GM21447 (cell line): ENCODE results near the gene NECAB2.

ENCODE experiments used
- ATAC-seq: cut with Tn5 transposase; IDR thresholded peaks from one replicate; pipeline ENCODE4 v1.9.1; 2021; ENCODE audit not compliant: unreplicated experiment

NECAB2 gene

DNA sequence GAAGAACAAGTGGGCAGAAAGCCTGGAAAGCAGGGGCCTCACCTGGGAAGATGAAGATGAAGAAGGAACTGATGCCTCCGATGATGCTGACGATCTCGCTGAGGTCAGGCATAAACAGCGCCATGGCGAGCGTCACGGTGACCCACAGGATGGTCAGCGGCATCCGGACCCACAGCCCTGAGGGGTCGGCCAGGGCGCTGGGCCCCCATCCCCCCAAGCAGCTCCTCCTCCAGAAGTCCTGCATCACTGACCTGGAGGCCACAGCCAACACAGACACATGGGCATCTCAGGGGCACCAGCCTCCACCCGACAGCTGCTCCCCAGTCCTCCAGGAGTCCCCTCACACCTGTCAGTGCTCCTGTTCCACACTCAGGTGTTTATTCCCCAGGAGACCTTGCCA, 48.4 kb downstream of the NECAB2 start:
- no peak for ATAC-seq

DNA sequence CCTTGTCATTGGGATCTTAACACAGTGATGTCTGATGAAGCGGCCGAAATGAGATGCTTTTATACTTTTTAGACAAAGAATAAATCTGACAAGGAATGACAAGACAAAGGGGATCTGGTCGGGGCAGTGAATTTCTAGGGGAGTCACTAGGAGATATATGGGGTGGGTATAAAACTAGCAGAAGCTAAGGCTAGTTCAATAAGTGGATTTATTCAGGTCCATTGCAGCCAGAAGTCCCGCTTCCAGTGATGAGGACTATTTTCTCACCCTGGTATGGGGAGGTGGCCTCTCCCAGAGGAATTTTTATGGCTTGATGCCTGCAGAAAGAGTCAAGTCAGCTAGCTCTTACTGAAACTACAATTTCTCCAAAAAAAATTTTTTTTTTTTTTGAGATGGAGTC, 50.7 kb downstream of the NECAB2 start:
- ATAC-seq: no peak

DNA sequence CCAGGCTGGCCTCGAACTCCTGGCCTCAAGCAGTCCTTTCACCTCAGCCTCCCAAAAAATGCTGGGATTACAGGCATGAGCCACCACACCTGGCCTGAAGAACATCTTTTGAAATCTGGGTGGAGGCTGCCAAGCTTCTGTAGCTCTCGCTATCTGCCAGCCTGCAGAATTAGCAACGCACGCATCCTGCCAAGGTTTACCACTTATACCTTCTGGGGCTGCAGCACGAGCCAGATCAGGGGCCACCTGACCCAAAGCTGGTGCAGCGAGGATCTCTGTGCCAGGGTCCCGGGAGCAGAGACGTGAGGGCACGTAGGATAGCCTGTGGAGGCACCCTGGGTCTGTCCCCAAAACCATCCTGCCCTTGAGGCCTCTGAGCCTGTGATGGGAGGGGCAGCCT, 52.3 kb downstream of the NECAB2 start:
- no peak for ATAC-seq

DNA sequence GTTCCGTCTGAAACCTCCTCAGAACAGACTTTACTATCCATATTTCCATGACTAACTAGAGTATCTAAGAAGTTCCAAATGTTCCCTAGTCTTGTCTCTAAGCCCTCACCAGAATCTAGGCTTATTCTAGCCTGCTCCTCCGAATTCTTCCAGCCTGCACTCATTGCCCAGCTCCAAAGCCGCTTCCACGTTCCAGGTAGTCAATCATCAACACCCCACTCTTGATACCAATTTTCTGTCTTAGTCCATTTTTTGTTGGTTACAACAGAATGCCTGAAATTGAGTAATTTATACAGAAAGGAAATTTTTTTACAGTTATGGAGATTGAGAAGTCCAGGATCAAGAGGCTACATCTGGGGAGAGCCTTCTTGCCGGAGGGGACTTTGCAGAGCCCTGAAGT, 53.4 kb downstream of the NECAB2 start:
- no peak for ATAC-seq

DNA sequence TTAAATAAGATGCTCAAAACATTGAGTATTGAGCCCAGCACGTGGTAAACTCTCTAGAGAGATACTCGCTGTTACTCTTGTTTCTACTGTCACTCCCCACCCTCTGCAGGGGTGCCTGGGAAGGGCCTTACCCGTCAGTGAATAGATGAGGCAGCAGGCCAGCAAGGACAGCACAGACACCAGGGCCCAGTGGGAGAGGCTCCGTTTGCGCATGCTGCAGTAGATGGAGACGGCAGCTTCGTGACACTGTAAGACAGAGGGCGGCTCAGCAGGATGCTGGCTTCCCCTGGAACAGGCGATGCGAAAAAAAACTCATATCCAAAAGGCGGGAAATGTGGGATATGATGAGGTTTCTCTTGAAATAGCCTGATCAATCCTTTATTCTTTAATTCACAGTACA, 54.6 kb downstream of the NECAB2 start:
- ATAC-seq: no peak

GRCh38 chr16:84024854-84025253, 56.8 kb downstream of the NECAB2 start:
- no peak for ATAC-seq

- ATAC-seq: no peak
These were observed 58.6 kb downstream of the NECAB2 start for GRCh38 chr16:84026606-84027005.

GRCh38 chr16:84027625-84028024, 59.6 kb downstream of the NECAB2 start:
- no peak for ATAC-seq

- no peak for ATAC-seq
These were observed 61.4 kb downstream of the NECAB2 start for GRCh38 chr16:84029297-84030047.

GRCh38 chr16:84031556-84031955, 63.5 kb downstream of the NECAB2 start:
- ATAC-seq: no peak

GRCh38 chr16:84032458-84033178, 64.6 kb downstream of the NECAB2 start:
- ATAC-seq: no peak

GRCh38 chr16:84033251-84034195, 65.5 kb downstream of the NECAB2 start:
- no peak for ATAC-seq

DNA sequence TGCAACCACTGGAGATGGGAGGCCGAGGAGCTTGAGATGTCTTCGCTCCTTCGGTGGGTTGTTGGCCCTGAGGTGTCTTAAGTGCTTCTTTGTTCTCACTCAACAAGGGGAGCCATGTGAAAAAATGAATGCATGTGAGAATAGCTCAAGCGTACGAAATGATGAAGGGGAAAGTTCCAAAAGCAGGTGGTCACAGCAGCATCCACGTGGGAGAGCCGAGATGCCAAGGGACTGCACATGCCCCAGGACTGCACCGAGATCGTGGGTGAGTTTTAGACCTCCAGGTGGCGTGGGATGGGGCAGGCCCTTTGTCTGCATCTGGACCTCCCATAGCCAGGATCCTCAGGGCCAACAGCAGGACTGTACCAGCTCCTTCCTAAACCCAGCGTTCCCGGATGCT, 66.5 kb downstream of the NECAB2 start:
- no peak for ATAC-seq

GRCh38 chr16:84036131-84036530, 68.1 kb downstream of the NECAB2 start:
- ATAC-seq: no peak

- ATAC-seq: no peak
These were observed 69.0 kb downstream of the NECAB2 start for GRCh38 chr16:84036982-84037425.

GRCh38 chr16:84038469-84038868, 70.4 kb downstream of the NECAB2 start:
- no peak for ATAC-seq

DNA sequence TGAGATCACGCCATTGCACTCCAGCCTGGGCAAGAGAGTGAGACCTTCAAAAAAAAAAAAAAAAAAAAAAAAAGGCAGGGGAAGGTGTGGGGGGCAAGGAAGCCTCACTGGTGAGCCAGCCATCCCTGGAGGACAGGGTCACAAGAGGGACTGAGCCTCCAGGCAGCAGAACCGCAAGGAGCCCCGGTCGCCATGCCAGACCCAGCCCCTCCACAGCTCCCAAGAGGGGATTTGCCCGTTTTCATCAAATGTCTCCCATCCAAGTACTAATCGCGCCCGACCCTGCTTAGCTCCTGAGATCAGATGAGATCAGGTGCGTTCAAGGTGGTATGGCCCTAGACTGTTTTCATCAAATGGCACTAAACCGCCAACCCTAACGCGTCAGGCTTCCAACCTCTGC, 71.7 kb downstream of the NECAB2 start:
- ATAC-seq: no peak

GRCh38 chr16:84040226-84040822, 72.3 kb downstream of the NECAB2 start:
- no peak for ATAC-seq

GRCh38 chr16:84040823-84041820, 73.1 kb downstream of the NECAB2 start:
- ATAC-seq: no peak

DNA sequence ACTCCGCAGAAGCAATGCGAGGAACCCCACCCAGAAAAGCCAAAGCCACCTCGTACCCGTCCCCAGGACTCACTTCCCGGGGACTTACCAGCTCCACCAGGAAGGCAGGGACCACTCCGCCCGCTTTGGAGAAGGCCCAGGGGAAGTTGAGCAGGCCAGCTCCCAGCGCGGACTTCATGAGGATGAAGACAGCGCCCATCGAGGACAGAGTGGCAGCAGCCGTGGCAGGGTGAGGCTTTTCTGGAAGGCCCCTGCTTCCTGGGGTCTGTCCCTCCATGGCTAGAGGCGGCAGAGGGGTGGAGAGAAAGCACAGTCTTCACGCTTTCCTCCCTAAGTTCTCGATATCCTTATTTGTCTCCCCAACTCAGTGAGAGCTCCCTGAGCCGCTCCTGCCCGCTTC, 73.8 kb downstream of the NECAB2 start:
- no peak for ATAC-seq
